Measurements from ENCODE around the gene SYT7.

- TF ChIP-seq CTCF (IDR thresholded peaks at IDR 0.05): no peak
- no peak for TF ChIP-seq EP300 (IDR thresholded peaks at IDR 0.05)
- no peak for TF ChIP-seq POLR2AphosphoS5 (IDR thresholded peaks at IDR 0.05)
- no peak for TF ChIP-seq POLR2A (IDR thresholded peaks at IDR 0.05; ENCODE audit: low read depth)
These were observed 19.3 kb upstream of the SYT7 start for GRCh38 chr11:61599968-61600710.

All from esophagus muscularis mucosa (tissue), 4 donors.